GM12892 (cell line): ENCODE data around the gene DMTF1.

Source experiments
- POLR2A ChIP-seq: IDR thresholded peaks from 2 replicates; pipeline ENCODE4 v1.6.1; 2011; ENCODE audit warnings: low read depth, low read length, control low read depth
- TAF1 ChIP-seq: IDR thresholded peaks from 2 replicates; pipeline ENCODE4 v1.6.1; 2011; ENCODE audit warnings: low read depth, mild to moderate bottlenecking, control low read depth, low read length, borderline replicate concordance

DNA sequence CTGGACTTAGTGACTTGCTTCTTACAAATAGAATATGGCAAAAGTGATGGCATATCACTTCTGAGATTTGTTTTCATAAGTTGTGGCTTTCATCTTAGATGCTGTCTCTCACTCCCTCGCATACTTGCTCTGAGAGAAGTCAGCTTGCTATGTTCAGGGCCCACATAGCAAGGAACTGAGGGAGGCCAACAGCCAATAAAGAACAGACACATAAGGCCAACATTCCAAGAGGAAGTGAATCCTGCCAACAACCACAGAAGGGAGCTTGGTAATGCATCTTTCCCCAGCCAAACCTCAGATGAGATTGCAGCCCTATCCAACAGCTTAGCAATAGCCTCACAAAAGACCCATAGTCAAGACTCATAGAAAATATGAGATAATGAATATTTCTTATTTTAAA is 39.2 kb upstream of the DMTF1 start:
- TF ChIP-seq TAF1 (no peak), POLR2A (no peak)
